HG03442 (cell line): Measurements from ENCODE around the gene SH3GL1.

ENCODE experiments used
- ATAC-seq: cut with Tn5 transposase; IDR thresholded peaks from one replicate; pipeline ENCODE4 v1.9.1; 2021; ENCODE audit warnings: mild to moderate bottlenecking, moderate library complexity; ENCODE audit not compliant: unreplicated experiment

The SH3GL1 gene

GRCh38 chr19:4401769-4402170 lies 1.4 kb upstream of the SH3GL1 start:
- ATAC-seq = no peak

- ATAC-seq = no peak
Observed at GRCh38 chr19:4399812-4400134, 574 bp downstream of the SH3GL1 start.

- ATAC-seq = no peak
Observed at GRCh38 chr19:4396949-4397783, 3.2 kb downstream of the SH3GL1 start.

DNA sequence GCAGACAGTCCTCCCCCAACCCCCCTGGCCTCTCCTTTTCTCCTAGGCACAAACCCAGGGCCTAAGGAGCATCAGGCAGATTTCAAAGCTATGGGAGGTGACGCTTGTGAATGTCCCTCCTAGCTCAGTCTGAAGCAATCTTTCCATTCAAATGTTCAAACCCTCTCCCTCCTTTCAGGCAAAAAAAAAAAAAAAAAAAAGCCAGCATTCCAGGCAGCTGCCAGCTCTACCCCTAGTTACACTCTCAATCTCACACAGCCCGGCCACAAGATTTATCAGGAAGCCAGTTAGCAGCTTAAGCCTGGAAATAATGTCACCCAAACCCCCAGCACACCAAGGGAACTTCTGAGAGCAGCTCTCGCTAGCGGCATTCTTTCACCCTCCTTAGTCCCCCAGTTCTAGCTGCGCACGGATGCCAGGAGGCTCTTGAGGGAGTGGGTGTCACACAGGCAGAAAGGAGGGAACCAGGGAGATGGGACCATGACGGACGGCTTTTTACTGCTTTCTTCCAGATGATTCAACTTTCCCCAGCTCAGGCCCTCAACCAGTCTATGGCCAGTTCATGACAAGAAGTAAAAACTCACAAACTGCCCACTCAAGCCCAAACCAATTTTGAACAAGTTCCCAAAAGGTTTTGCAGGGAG lies 6.3 kb downstream of the SH3GL1 start:
- no peak for ATAC-seq

DNA sequence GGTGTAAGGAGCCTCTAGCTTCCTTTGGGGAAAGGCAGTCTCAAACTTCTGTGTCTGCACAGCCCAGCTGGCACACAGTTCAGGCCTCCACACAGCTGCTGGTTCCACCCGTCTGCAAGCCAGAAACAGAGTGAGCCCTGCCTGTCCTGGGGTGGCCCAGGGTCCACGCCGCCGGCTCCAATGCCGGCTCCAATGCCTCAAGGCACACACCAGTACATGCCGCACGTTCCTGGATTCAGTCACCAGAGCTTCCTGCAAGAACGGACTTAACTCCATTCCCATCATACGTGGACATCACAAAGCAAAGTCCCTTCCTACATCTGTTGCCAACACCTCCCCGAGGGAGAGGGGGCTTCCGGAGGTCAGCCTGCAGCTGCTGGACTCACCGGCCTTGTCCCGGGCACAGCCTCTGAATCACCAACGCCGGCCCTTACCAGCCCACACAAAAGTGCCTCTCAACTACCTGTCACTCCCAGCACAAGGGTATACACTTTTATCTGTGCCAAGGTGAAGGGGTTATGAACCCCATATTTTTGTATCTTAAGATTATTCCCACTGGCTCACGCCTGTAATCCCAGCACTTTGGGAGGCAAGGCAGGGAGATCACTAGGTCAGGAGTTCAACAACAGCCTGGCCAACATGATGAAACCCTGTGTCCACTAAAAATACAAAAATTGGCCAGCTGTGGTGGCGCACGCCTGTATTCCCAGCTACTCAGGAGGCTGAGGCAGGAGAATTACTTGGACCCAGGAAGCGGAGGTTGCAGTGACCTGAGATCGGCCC lies 8.5 kb downstream of the SH3GL1 start:
- ATAC-seq = no peak

GRCh38 chr19:4391306-4391693 lies 9.0 kb downstream of the SH3GL1 start:
- no peak for ATAC-seq

GRCh38 chr19:4390567-4391305 lies 9.6 kb downstream of the SH3GL1 start:
- no peak for ATAC-seq

GRCh38 chr19:4390017-4390566 lies 10.3 kb downstream of the SH3GL1 start:
- ATAC-seq = no peak

GRCh38 chr19:4389511-4390016 lies 10.8 kb downstream of the SH3GL1 start:
- ATAC-seq = no peak

GRCh38 chr19:4389064-4389375 lies 11.3 kb downstream of the SH3GL1 start:
- ATAC-seq = no peak

DNA sequence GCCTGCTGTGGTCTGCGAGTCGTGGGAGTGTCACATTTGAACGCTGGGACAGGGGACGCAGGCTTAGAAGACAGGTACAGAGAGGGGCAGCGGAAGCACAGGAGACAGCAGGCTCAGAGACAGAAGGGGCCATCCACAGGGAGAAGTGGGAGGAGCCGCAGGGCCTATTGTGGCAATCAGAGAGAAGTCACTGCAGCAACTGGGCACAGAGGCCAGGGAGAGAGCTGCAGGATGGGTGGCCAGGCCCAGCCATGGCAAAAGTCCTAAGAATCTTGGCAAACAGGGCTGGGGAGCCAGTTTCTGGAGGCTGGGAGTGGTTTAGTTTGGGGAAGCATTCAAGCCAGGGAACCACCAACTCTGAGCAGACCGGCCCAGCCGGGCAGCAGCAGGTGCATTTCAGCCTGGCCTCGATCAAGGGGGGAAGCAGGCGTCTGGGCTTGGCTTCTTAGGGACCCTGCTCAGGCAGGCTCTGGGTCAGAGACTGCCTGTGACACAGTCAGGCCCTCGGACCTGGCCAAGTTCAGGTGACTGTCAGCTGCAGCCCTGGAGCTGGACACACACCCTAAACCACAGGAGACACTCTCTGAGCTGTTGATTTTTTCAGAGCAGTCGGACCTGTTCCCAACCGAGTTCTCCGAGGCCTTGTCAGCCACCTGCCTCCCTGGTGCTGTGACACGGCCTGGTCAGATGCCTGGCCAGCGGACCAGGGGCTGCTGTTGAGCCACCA lies 11.8 kb downstream of the SH3GL1 start:
- ATAC-seq = no peak

GRCh38 chr19:4386041-4386782 lies 14.1 kb downstream of the SH3GL1 start:
- no peak for ATAC-seq

GRCh38 chr19:4385291-4386040 lies 14.9 kb downstream of the SH3GL1 start:
- no peak for ATAC-seq

GRCh38 chr19:4380254-4380727 lies 20.1 kb downstream of the SH3GL1 start:
- no peak for ATAC-seq

DNA sequence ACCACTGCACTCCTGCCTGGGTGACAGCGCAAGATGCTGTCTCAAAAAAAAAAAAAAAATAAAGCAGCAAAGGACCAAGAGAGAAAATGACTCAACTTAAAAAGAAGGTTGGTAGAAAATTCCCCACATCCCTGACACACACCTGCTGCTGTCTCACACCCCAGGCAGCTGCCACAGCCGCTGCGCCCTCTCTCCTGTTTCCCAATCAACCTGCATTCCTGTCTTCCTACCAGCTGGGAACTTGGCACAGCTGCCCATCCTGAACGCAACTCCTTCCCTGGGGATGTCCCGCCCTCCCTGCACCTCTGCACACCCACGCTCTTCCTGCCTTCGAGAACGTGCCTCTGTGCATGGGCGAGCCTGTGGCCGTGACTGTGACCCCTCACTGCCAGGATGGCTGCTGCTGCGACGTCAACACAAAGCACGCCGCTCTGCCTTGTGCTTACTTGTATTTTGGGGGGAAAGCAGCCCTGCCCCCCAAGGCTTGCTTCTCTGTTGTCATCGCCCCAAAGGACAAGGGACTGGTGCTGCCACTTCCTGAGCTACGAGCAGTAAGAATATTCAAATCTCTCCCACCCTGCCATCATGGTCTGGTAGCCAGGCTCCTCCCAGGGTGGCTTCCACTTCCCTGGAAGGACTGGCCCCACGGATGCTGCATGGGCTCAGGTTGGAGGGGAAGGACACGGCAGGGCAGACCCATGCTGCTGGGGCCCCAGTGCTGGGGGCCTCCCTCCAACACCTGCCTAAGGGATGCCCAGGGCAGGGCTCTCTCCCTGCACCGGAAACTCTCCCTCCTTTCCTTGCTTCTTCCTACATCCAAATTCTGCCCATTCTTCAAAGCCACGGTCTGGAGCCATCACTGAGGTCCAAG lies 20.7 kb downstream of the SH3GL1 start:
- no peak for ATAC-seq

GRCh38 chr19:4378886-4379285 lies 21.5 kb downstream of the SH3GL1 start:
- no peak for ATAC-seq

DNA sequence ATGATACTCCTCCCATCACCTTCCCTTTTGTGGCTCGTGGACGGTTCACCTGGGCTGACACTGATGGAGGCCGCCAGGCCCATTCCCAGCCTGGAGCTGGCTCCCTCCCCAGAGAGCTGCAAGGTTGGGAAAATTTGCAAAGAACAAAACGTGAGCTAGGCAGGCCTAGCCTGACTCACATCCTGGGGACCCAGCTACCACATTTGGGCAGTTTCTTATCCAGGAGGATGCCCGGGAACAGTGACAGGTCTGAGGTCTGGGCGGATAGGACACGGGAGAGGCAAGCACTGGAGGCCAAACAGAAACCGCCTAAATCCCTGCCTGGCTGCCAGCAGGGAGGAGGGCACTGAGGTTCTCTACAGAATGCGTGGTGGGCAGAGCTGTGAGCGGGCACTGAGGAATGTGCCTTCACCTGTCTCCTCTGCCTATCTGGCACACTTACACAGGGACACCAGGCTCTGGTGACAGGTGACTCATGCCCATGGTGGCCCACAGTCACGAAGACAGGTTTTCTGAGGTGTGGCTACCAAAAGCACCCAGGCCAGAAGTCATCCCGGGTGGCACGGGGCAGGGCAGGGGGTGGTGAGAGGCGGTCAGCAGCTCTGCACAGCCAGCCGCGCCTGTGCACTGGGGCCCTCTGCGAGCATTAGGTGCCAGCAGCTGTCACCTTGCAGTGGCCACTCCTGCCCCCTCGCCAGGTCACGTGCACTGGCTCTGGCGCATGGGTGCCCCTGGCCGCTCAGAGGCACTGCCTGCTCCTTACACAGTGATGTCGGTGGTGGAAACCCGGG lies 23.2 kb downstream of the SH3GL1 start:
- no peak for ATAC-seq
